ENCODE results near the gene SLC8A2.
A peak's percentile ranks its signal among the peaks of the same experiment; 100 is the strongest.

The SLC8A2 gene

GRCh38 chr19:47448360-47448727 is 23.3 kb downstream of the SLC8A2 start:
- DNase-seq = no peak

GRCh38 chr19:47447470-47448359 is 24.0 kb downstream of the SLC8A2 start:
- peak; percentile 86 for DNase-seq

- peak; percentile 71 for DNase-seq
These were observed 24.9 kb downstream of the SLC8A2 start for GRCh38 chr19:47446534-47447469.

- peak; percentile 78 for DNase-seq
These were observed 25.7 kb downstream of the SLC8A2 start for GRCh38 chr19:47445937-47446402.

GRCh38 chr19:47445527-47445926 is 26.2 kb downstream of the SLC8A2 start:
- DNase-seq = no peak

- peak; percentile 32 for DNase-seq
These were observed 27.3 kb downstream of the SLC8A2 start for GRCh38 chr19:47444388-47444821.

GRCh38 chr19:47443331-47443730 is 28.4 kb downstream of the SLC8A2 start:
- DNase-seq = no peak

- no peak for DNase-seq
These were observed 32.9 kb downstream of the SLC8A2 start for GRCh38 chr19:47438793-47439220.

GRCh38 chr19:47437500-47437899 is 34.2 kb downstream of the SLC8A2 start:
- no peak for DNase-seq

GRCh38 chr19:47436712-47437401 is 34.8 kb downstream of the SLC8A2 start:
- peak; percentile 85 for DNase-seq

GRCh38 chr19:47435883-47436417 is 35.7 kb downstream of the SLC8A2 start:
- no peak for DNase-seq

- DNase-seq = no peak
These were observed 36.5 kb downstream of the SLC8A2 start for GRCh38 chr19:47435196-47435595.

GRCh38 chr19:47434088-47434487 is 37.6 kb downstream of the SLC8A2 start:
- DNase-seq = no peak

GRCh38 chr19:47433121-47433520 is 38.6 kb downstream of the SLC8A2 start:
- DNase-seq = peak; percentile 55

- no peak for DNase-seq
These were observed 39.2 kb downstream of the SLC8A2 start for GRCh38 chr19:47432499-47432898.

- no peak for DNase-seq
These were observed 39.6 kb downstream of the SLC8A2 start for GRCh38 chr19:47432091-47432490.

- peak; percentile 55 for DNase-seq
These were observed 41.5 kb downstream of the SLC8A2 start for GRCh38 chr19:47430041-47430802.

- DNase-seq = no peak
These were observed 42.4 kb downstream of the SLC8A2 start for GRCh38 chr19:47429140-47429793.

GRCh38 chr19:47428177-47428894 is 43.4 kb downstream of the SLC8A2 start:
- DNase-seq = peak; percentile 99

Data from hematopoietic multipotent progenitor cell treated with erythropoietin and hydrocortisone succinate and interleukin-3 and kit ligand, for 4 days (in vitro differentiated cells).